NCI-H2196 treated with DMSO at 0.1 percent for 48 hours (cell line): Measurements from ENCODE around the gene NXPE2.
"Not testable (repeated sequence)": the region's sequence is repeated elsewhere in the genome, so short reads cannot be mapped to it uniquely, and the experiment has no call there.

Source experiments
- DNase-seq: peaks from one replicate; lab custom pipeline; 2025; ENCODE audit not compliant: unreplicated experiment; lab: John Stamatoyannopoulos, UW

NXPE2 gene

GRCh38 chr11:114678125-114679036, at the start of gene NXPE2:
TSS of gene NXPE2 (plus strand) at chr11:114678527. CDS start at chr11:114678576, 49 bp downstream.
- no peak for DNase-seq

GRCh38 chr11:114631445-114631965, 46.8 kb upstream of the NXPE2 start:
- DNase-seq = not testable (repeated sequence)

- not testable (repeated sequence) for DNase-seq
These were observed 38.9 kb upstream of the NXPE2 start for GRCh38 chr11:114639440-114639839.

GRCh38 chr11:114650661-114651060, 27.7 kb upstream of the NXPE2 start:
- DNase-seq = no peak

- DNase-seq = no peak
These were observed 27.1 kb upstream of the NXPE2 start for GRCh38 chr11:114651145-114651718.

GRCh38 chr11:114653148-114653547, 25.2 kb upstream of the NXPE2 start:
- no peak for DNase-seq

GRCh38 chr11:114664641-114665040, 13.7 kb upstream of the NXPE2 start:
- DNase-seq = no peak

GRCh38 chr11:114666760-114667159, 11.6 kb upstream of the NXPE2 start:
- DNase-seq = no peak

- DNase-seq = no peak
These were observed 10.2 kb upstream of the NXPE2 start for GRCh38 chr11:114668109-114668508.

- DNase-seq = no peak
These were observed 4.7 kb upstream of the NXPE2 start for GRCh38 chr11:114673661-114674060.

- no peak for DNase-seq
These were observed 1.2 kb downstream of the NXPE2 start for GRCh38 chr11:114679505-114679904.

- no peak for DNase-seq
These were observed 4.7 kb downstream of the NXPE2 start for GRCh38 chr11:114683007-114683406.

GRCh38 chr11:114684636-114685035, 6.3 kb downstream of the NXPE2 start:
- no peak for DNase-seq

GRCh38 chr11:114685097-114685496, 6.8 kb downstream of the NXPE2 start:
- no peak for DNase-seq

- no peak for DNase-seq
These were observed 27.1 kb downstream of the NXPE2 start for GRCh38 chr11:114705280-114706024.

- DNase-seq = no peak
These were observed 31.6 kb downstream of the NXPE2 start for GRCh38 chr11:114709960-114710359.

GRCh38 chr11:114713756-114714155, 35.4 kb downstream of the NXPE2 start:
- no peak for DNase-seq

- DNase-seq = no peak
These were observed 41.2 kb downstream of the NXPE2 start for GRCh38 chr11:114719562-114719961.

- no peak for DNase-seq
These were observed 46.7 kb downstream of the NXPE2 start for GRCh38 chr11:114724916-114725524.

- no peak for DNase-seq
These were observed 47.3 kb downstream of the NXPE2 start for GRCh38 chr11:114725623-114726022.

GRCh38 chr11:114736806-114737205, 58.5 kb downstream of the NXPE2 start:
- no peak for DNase-seq
